A673 (cell line): ENCODE results near the gene CUEDC2.

Source experiments
- EZH2 ChIP-seq: fragments of 200-600 bp; sonication (generic); IDR thresholded peaks from 2 replicates; pipeline ENCODE4 v1.6.1; 2017; ENCODE audit warnings: borderline replicate concordance, low read depth, mild to moderate bottlenecking, mixed read lengths, antibody characterized with exemption, low read length; ENCODE audit not compliant: poor library complexity, severe bottlenecking
- TF ChIP-seq, protein P1 (sequence below): fragments of 300-800, 200-600 bp; sonication (generic); conservative IDR thresholded peaks from 2 replicates; pipeline ENCODE4 v1.5.1; 2017; ENCODE audit warnings: low read depth, mild to moderate bottlenecking, antibody characterized with exemption, low read length, moderate library complexity, mixed read lengths

DNA sequence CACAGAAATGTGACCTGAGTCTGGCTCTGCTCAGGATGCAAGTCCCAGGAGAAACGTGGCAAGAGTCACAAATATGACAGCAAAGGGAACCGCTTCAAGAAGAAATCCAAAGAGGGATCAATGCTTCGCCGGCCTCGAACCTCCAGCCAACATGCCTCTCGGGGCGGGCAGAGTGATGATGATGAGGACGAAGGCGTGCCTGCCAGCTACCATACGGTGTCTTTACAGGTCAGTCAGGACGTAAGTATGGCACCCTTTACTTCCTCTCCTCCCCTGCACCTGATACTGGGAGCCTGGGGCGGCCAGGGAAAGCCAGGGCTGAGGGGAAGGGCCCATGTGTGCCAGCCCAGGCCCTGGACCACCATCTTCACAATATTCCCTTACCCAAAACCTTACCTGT, 55.5 kb downstream of the CUEDC2 start:
- TF ChIP-seq, protein P1, sequence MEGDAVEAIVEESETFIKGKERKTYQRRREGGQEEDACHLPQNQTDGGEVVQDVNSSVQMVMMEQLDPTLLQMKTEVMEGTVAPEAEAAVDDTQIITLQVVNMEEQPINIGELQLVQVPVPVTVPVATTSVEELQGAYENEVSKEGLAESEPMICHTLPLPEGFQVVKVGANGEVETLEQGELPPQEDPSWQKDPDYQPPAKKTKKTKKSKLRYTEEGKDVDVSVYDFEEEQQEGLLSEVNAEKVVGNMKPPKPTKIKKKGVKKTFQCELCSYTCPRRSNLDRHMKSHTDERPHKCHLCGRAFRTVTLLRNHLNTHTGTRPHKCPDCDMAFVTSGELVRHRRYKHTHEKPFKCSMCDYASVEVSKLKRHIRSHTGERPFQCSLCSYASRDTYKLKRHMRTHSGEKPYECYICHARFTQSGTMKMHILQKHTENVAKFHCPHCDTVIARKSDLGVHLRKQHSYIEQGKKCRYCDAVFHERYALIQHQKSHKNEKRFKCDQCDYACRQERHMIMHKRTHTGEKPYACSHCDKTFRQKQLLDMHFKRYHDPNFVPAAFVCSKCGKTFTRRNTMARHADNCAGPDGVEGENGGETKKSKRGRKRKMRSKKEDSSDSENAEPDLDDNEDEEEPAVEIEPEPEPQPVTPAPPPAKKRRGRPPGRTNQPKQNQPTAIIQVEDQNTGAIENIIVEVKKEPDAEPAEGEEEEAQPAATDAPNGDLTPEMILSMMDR: no peak
- TF ChIP-seq EZH2: no peak
